Smooth muscle cell (in vitro differentiated cells): ENCODE measurements around the gene PRDM2. TPM values are rescaled to one million over a fixed set of nuclear protein-coding genes. Genes with fewer than 3 reads are reported as not detected.

ENCODE experiments used
- DNase-seq: peaks from one replicate; lab custom pipeline; 2025; ENCODE audit not compliant: unreplicated experiment; lab: John Stamatoyannopoulos, UW
- H2AFZ ChIP-seq: fragments of 200-600 bp; sonication (generic); 2 replicates; pipeline ENCODE4 v1.6.0; 2016; ENCODE audit warnings: antibody characterized with exemption, low read depth, mild to moderate bottlenecking
- H3F3A ChIP-seq: fragments of 200-600 bp; sonication (generic); 2 replicates; pipeline ENCODE4 v1.6.0; 2017; ENCODE audit warnings: antibody characterized with exemption, low read depth
- H3K27ac ChIP-seq: fragments of 200-600 bp; sonication (generic); 2 replicates; pipeline ENCODE4 v1.5.1; 2016; ENCODE audit warnings: low read depth, mild to moderate bottlenecking
- H3K27me3 ChIP-seq: fragments of 200-600 bp; sonication (generic); 2 replicates; pipeline ENCODE4 v1.6.1; 2016; ENCODE audit warnings: low read depth, mild to moderate bottlenecking
- H3K36me3 ChIP-seq: fragments of 200-600 bp; sonication (generic); 2 replicates; pipeline ENCODE4 v1.5.1; 2016; ENCODE audit warnings: low read depth
- H3K4me1 ChIP-seq: fragments of 200-600 bp; sonication (generic); 2 replicates; pipeline ENCODE4 v1.5.1; 2016; ENCODE audit warnings: low read depth
- H3K4me2 ChIP-seq: fragments of 200-600 bp; sonication (generic); 2 replicates; pipeline ENCODE4 v1.6.0; 2016; ENCODE audit warnings: mild to moderate bottlenecking
- H3K4me3 ChIP-seq: fragments of 200-600 bp; sonication (generic); 2 replicates; pipeline ENCODE4 v1.5.1; 2016; ENCODE audit warnings: mild to moderate bottlenecking
- H3K79me2 ChIP-seq: fragments of 200-600 bp; sonication (generic); 2 replicates; pipeline ENCODE4 v1.6.0; 2016; ENCODE audit warnings: low read depth, mild to moderate bottlenecking
- H3K9ac ChIP-seq: fragments of 200-600 bp; sonication (generic); 2 replicates; pipeline ENCODE4 v1.6.0; 2016; ENCODE audit warnings: low read depth
- H3K9me3 ChIP-seq: fragments of 200-600 bp; sonication (generic); replicated peaks from 2 replicates; pipeline ENCODE4 v1.5.1; 2016; ENCODE audit warnings: low read depth
- H4K20me1 ChIP-seq: fragments of 200-600 bp; sonication (generic); 2 replicates; pipeline ENCODE4 v1.6.0; 2016; ENCODE audit warnings: low read depth
- WGBS: methylation state at CpG from one replicate; pipeline ENCODE4 v1.1.7; 2016; ENCODE audit warnings: low lambda C conversion rate; 5-methylcytosine and 5-hydroxymethylcytosine counted together
- polyA plus RNA-seq: library from polyadenylated mRNA; unstranded; fragments of >200 nt; fragmentation: Nextera tagmentation; extraction: Ambion mirVana; gene quantifications from 2 replicates; pipeline ENCODE4 v1.2.1, GENCODE V29; 2016
- total RNA-seq: library from RNA; depleted of rRNA; stranded (reverse); fragments of >200 nt; gene quantifications from 2 replicates; pipeline ENCODE4 v1.2.3, GENCODE V29; 2014
- TF ChIP-seq, protein P1 (sequence below): fragments of 200-600 bp; sonication (generic); IDR thresholded peaks from 2 replicates; pipeline ENCODE4 v1.5.1; 2017; ENCODE audit warnings: borderline replicate concordance, mild to moderate bottlenecking, antibody characterized with exemption; ENCODE audit not compliant: insufficient read depth, poor library complexity, severe bottlenecking

The PRDM2 gene
- total and polyA plus RNA-seq, 2 experiments from 2014 or later, result 19.8 to 20.0 TPM

DNA sequence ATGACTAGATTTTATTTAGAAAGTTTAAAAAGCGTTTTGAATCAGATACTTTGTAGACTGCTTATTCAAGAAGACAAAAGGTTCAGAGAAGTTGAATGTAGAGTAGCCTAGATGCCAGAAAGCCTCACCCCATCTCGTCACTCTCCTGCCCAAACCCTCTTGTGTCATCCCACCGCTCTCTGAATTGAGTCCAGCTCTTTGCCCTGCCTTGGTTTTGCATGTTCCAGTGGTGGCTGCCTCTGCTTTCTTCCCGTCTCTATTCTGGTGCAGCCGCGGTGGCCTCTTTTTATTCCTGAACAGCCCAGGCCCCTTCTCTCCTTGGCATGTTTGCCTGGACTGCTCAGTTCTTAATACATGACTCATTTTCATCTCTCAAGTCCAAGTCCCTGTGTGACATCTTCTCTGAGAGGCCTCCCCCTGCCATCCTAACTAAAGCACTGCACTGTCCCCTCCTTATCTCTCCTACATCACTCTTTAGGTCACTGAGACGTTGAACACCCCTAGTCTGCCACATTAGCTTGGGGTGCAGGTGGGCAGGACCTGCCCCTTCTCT lies 22.9 kb downstream of the PRDM2 start:
- no peak overlapping the region for H3K4me3 ChIP-seq
- H3K79me2 ChIP-seq, result peaks cover 18% of the 10 kb centered on the region
- H3K9me3 ChIP-seq, result no peaks in the 10 kb centered on the region
- WGBS, result 91% methylated on average over 7 of the region's 7 CpGs
- peaks cover 48% of the 10 kb centered on the region for H4K20me1 ChIP-seq
- H3K27ac ChIP-seq, result no peak overlapping the region
- no peak overlapping the region for H3K4me2 ChIP-seq
- no peaks in the 10 kb centered on the region for H3K27me3 ChIP-seq
- H3K4me1 ChIP-seq, result no peaks in the 10 kb centered on the region
- H3F3A ChIP-seq, result no peaks in the 10 kb centered on the region
- DNase-seq, result no peak
- TF ChIP-seq, protein P1, sequence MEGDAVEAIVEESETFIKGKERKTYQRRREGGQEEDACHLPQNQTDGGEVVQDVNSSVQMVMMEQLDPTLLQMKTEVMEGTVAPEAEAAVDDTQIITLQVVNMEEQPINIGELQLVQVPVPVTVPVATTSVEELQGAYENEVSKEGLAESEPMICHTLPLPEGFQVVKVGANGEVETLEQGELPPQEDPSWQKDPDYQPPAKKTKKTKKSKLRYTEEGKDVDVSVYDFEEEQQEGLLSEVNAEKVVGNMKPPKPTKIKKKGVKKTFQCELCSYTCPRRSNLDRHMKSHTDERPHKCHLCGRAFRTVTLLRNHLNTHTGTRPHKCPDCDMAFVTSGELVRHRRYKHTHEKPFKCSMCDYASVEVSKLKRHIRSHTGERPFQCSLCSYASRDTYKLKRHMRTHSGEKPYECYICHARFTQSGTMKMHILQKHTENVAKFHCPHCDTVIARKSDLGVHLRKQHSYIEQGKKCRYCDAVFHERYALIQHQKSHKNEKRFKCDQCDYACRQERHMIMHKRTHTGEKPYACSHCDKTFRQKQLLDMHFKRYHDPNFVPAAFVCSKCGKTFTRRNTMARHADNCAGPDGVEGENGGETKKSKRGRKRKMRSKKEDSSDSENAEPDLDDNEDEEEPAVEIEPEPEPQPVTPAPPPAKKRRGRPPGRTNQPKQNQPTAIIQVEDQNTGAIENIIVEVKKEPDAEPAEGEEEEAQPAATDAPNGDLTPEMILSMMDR, result no peak
- H2AFZ ChIP-seq, result no peak overlapping the region
- H3K36me3 ChIP-seq, result no peaks in the 10 kb centered on the region
- H3K9ac ChIP-seq, result no peak overlapping the region

DNA sequence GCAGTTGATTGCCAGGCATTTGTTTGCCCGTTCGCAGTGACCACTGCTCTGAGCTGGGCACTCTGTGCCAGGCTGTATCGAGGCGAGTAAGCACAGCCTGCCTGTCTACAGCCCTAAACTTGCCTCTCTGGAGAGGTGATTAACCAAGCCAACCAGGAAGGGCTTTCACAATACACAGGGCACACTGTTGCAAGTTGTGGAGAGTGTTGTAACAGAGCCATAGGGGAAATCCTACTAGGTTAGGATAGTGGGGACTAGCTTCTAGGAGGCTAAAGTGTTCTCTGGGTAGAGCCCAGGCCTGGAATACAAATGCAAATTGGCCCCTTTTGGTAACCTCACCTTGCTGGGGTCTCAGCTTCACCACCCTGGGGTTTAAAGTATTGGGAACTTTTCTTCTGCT lies 23.8 kb downstream of the PRDM2 start:
- TF ChIP-seq, protein P1, result no peak
- H3K4me3 ChIP-seq, result no peak overlapping the region
- no peak overlapping the region for H3K4me2 ChIP-seq
- no peaks in the 10 kb centered on the region for H3K4me1 ChIP-seq
- H3K9ac ChIP-seq, result no peak overlapping the region
- peaks cover 48% of the 10 kb centered on the region for H4K20me1 ChIP-seq
- H2AFZ ChIP-seq, result no peak overlapping the region
- no peak overlapping the region for H3K27ac ChIP-seq
- H3K36me3 ChIP-seq, result no peaks in the 10 kb centered on the region
- no peaks in the 10 kb centered on the region for H3K27me3 ChIP-seq
- no peaks in the 10 kb centered on the region for H3F3A ChIP-seq
- WGBS, result 85% methylated on average over 4 of the region's 4 CpGs
- peaks cover 18% of the 10 kb centered on the region for H3K79me2 ChIP-seq
- DNase-seq, result no peak
- no peaks in the 10 kb centered on the region for H3K9me3 ChIP-seq

DNA sequence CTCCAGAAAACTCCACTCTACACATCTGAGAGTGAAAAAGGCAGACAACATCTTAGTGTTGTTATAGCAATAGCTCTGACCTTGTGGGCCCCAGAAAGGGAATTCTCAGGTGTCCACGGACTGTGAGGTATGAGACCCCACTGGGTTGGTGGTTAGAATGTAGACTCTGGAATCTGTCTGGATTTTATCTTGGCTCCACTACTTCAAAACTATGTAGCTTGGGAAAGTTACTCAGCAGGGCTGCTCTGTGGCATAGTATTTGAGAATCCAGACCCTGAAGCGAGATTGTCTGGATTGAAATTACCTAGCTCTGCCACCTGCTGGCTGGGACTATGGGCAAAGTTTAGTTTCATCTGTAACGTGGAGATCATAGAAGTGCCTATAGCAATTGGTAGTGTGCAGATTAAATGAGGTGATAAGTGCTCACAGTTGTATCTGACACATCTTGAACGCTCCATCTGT lies 25.8 kb downstream of the PRDM2 start:
- H3K27ac ChIP-seq, result peak overlapping the region; percentile 6
- H3F3A ChIP-seq, result no peaks in the 10 kb centered on the region
- no peak overlapping the region for H3K4me3 ChIP-seq
- H3K4me1 ChIP-seq, result no peaks in the 10 kb centered on the region
- DNase-seq, result no peak
- WGBS, result 65% methylated on average over 4 of the region's 4 CpGs
- no peak overlapping the region for H2AFZ ChIP-seq
- H3K36me3 ChIP-seq, result no peaks in the 10 kb centered on the region
- peaks cover 52% of the 10 kb centered on the region for H4K20me1 ChIP-seq
- peaks cover 24% of the 10 kb centered on the region for H3K79me2 ChIP-seq
- no peak overlapping the region for H3K4me2 ChIP-seq
- no peak overlapping the region for H3K9ac ChIP-seq
- no peaks in the 10 kb centered on the region for H3K9me3 ChIP-seq
- H3K27me3 ChIP-seq, result no peaks in the 10 kb centered on the region
- TF ChIP-seq, protein P1, result peak; percentile 25

DNA sequence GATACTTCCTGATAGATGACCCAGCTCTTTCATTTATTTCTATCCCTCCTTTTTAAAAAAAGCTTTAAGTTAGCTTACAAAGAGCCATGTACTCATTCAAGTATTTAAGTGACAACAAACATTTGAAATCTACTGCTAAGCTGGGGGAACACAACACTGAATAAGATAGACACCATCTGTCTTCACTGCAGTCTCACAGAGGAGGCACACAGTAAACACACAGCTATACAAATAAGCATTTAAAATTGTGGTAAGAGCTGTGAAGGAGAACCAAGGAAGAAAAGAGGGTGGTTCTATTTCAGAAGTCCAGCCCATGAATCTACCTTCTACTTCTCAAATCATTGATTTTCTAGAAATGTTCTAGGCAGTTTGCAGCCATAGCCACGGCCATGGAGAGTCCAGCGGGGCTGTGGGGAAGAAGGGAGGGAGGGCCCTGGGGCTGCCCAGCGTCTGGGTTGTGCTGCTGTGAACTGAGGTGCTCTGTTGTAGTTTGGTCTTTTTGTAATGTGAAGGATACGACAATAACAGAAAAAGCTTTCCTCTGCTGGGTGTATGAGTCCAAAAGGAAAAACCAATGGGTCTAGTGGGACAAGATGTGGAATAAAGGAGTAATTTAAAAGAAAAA lies 28.2 kb downstream of the PRDM2 start:
- 58% methylated on average over 4 of the region's 4 CpGs for WGBS
- Histone ChIP-seq H2AFZ (no peak overlapping the region), H3K27me3 (no peaks in the 10 kb centered on the region), H3K27ac (no peak overlapping the region), H3K9ac (no peak overlapping the region), H4K20me1 (peaks cover 45% of the 10 kb centered on the region), H3K9me3 (no peaks in the 10 kb centered on the region), H3F3A (no peaks in the 10 kb centered on the region), H3K79me2 (peaks cover 21% of the 10 kb centered on the region), H3K4me1 (no peaks in the 10 kb centered on the region), H3K36me3 (no peaks in the 10 kb centered on the region), H3K4me3 (no peak overlapping the region), H3K4me2 (no peak overlapping the region)
- TF ChIP-seq, protein P1, result no peak
- DNase-seq, result no peak
